Measurements from ENCODE around the gene GTF2A1.

The GTF2A1 gene

DNA sequence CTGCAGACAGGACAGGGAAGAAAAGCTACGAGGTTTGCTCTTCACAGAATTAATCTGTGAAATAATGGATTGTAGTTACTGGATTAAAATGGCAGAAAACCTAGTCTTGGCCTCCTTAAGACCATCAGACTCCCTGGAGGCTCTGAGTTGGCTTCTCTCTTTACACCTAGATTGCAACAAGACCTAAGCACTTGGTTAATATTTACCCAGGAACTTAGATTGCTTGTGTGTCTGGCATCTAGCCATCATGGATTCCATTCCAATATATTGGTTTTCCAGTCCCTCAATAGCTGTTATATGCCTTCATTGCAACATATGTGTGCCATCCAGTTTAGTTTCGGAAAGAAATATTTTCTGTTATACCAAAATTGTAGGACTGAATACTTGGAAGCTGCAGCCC lies 1.9 kb upstream of the GTF2A1 start:
- Histone ChIP-seq H3K18ac (ENCODE audit: low read depth in 1 of 2, low read length in 2 of 2) (no peak overlapping the region), H3K4ac (ENCODE audit: low read depth in 1 of 2, low read length in 2 of 2) (no peak overlapping the region), H3K27ac (ENCODE audit: low read length, poor library complexity, severe bottlenecking) (no peak overlapping the region), H3K4me3 (ENCODE audit: insufficient read depth in 1 of 2, low read depth in 1 of 2, low read length in 2 of 2) (no peak overlapping the region), H3K36me3 (ENCODE audit: control insufficient read depth in 1 of 2, insufficient read depth in 2 of 2, low read depth in 1 of 2, low read length in 2 of 2) (no peaks in the 10 kb centered on the region), H2AK5ac (ENCODE audit: low read length, severe bottlenecking) (no peak overlapping the region), H3K23ac (ENCODE audit: low read length in 2 of 2) (no peak overlapping the region), H2BK5ac (ENCODE audit: low read depth, low read length, poor library complexity, severe bottlenecking) (no peak overlapping the region), H3K14ac (ENCODE audit: low read length in 2 of 2) (no peak overlapping the region), H3K27me3 (ENCODE audit: control insufficient read depth in 1 of 2, insufficient read depth in 1 of 2, low read length in 2 of 2) (no peaks in the 10 kb centered on the region), H2BK15ac (ENCODE audit: low read depth, poor library complexity, severe bottlenecking) (no peak overlapping the region), H4K91ac (ENCODE audit: low read length) (no peak overlapping the region), H2BK120ac (ENCODE audit: low read depth, low read length) (no peak overlapping the region), H3K4me2 (ENCODE audit: low read length, poor library complexity, severe bottlenecking) (no peak overlapping the region), H3K79me1 (replicated peaks; ENCODE audit: low read length, poor library complexity, severe bottlenecking) (no peaks in the 10 kb centered on the region), H2BK12ac (ENCODE audit: low read length in 2 of 2) (no peak overlapping the region), H3K9me3 (ENCODE audit: control insufficient read depth, low read length) (no peaks in the 10 kb centered on the region), H3K4me1 (ENCODE audit: control insufficient read depth, insufficient read depth, low read depth, low read length) (no peaks in the 10 kb centered on the region), H2AFZ (ENCODE audit: low read depth, low read length) (no peak overlapping the region), H4K8ac (ENCODE audit: low read length) (no peak overlapping the region), H3K9ac (ENCODE audit: low read length) (no peak overlapping the region)
- no CpG with 5 or more reads among the region's 2 CpGs for WGBS
- no peak for DNase-seq

DNA sequence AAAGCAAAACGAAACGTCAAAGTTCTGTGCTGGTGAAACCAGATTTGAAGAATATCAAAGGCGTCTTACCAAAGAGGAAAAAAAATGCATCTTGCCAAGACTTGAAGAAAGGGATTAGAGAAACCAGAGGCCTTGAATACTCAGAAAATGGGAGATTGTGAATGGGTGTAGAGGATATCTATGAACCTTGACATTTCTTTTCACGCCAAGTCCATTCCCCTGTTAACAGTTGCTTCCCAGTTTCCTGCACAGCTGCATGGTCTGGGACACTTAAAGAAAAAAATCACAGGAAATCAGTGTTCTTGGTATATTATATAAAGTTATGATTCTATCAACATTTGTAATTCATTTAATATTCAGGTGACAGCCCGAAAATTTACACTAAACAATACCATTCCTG lies 1.4 kb upstream of the GTF2A1 start:
- Histone ChIP-seq H2BK5ac (ENCODE audit: low read depth, low read length, poor library complexity, severe bottlenecking) (no peak overlapping the region), H2BK15ac (ENCODE audit: low read depth, poor library complexity, severe bottlenecking) (no peak overlapping the region), H3K4ac (ENCODE audit: low read depth in 1 of 2, low read length in 2 of 2) (no peak overlapping the region), H3K79me1 (replicated peaks; ENCODE audit: low read length, poor library complexity, severe bottlenecking) (peaks cover 2% of the 10 kb centered on the region), H3K9me3 (ENCODE audit: control insufficient read depth, low read length) (no peaks in the 10 kb centered on the region), H3K27ac (ENCODE audit: low read length, poor library complexity, severe bottlenecking) (no peak overlapping the region), H3K14ac (ENCODE audit: low read length in 2 of 2) (no peak overlapping the region), H3K18ac (ENCODE audit: low read depth in 1 of 2, low read length in 2 of 2) (no peak overlapping the region), H2BK120ac (ENCODE audit: low read depth, low read length) (no peak overlapping the region), H4K8ac (ENCODE audit: low read length) (no peak overlapping the region), H3K36me3 (ENCODE audit: control insufficient read depth in 1 of 2, insufficient read depth in 2 of 2, low read depth in 1 of 2, low read length in 2 of 2) (no peaks in the 10 kb centered on the region), H3K23ac (ENCODE audit: low read length in 2 of 2) (no peak overlapping the region), H3K4me2 (ENCODE audit: low read length, poor library complexity, severe bottlenecking) (no peak overlapping the region), H2AK5ac (ENCODE audit: low read length, severe bottlenecking) (no peak overlapping the region), H4K91ac (ENCODE audit: low read length) (no peak overlapping the region), H3K9ac (ENCODE audit: low read length) (peak overlapping the region; percentile 100), H2BK12ac (ENCODE audit: low read length in 2 of 2) (no peak overlapping the region), H3K4me1 (ENCODE audit: control insufficient read depth, insufficient read depth, low read depth, low read length) (peaks cover 2% of the 10 kb centered on the region), H3K27me3 (ENCODE audit: control insufficient read depth in 1 of 2, insufficient read depth in 1 of 2, low read length in 2 of 2) (no peaks in the 10 kb centered on the region), H2AFZ (ENCODE audit: low read depth, low read length) (no peak overlapping the region), H3K4me3 (ENCODE audit: insufficient read depth in 1 of 2, low read depth in 1 of 2, low read length in 2 of 2) (peak overlapping the region in 1 of 2 experiments; percentile 88)
- no peak for DNase-seq
- WGBS: 88% methylated on average over 4 of the region's 5 CpGs

DNA sequence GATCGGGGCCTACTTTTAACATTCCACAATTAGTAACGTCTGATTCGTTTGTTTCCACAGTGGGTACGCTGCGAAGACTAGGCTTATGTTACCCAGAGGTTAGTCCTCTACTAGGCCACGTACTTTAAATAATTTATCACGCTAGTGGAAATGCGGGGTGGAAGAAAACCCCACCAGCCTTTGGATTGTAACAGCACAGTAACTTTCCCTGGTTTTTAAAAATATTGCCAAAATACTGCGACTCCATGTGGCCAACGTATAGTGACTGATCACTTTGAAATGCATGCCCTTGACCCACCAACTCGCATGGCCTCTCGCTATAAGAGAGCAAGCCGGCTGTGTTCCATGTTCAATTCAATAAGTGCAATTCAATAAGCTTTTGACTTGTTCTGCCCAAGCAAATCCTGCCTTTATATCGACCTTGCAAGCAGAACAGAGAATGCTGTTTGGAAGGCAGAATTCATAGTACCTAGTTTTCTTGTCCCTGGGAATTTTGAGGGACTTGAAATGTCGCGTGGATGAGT lies 882 bp upstream of the GTF2A1 start:
- peak overlapping the region in 1 of 2 experiments; percentile 88 for H3K4me3 ChIP-seq (ENCODE audit: insufficient read depth in 1 of 2, low read depth in 1 of 2, low read length in 2 of 2)
- H2BK120ac ChIP-seq (ENCODE audit: low read depth, low read length): no peak overlapping the region
- no peaks in the 10 kb centered on the region for H3K27me3 ChIP-seq (ENCODE audit: control insufficient read depth in 1 of 2, insufficient read depth in 1 of 2, low read length in 2 of 2)
- H3K18ac ChIP-seq (ENCODE audit: low read depth in 1 of 2, low read length in 2 of 2): peak overlapping the region; percentile 42 to 100
- no peak overlapping the region for H3K23ac ChIP-seq (ENCODE audit: low read length in 2 of 2)
- peak overlapping the region; percentile 100 for H3K9ac ChIP-seq (ENCODE audit: low read length)
- H2AFZ ChIP-seq (ENCODE audit: low read depth, low read length): no peak overlapping the region
- H2BK12ac ChIP-seq (ENCODE audit: low read length in 2 of 2): no peak overlapping the region
- H3K4ac ChIP-seq (ENCODE audit: low read depth in 1 of 2, low read length in 2 of 2): peak overlapping the region; percentile 34 to 98
- no peak overlapping the region for H2BK15ac ChIP-seq (ENCODE audit: low read depth, poor library complexity, severe bottlenecking)
- H3K27ac ChIP-seq (ENCODE audit: low read length, poor library complexity, severe bottlenecking): peak overlapping the region; percentile 100
- H4K8ac ChIP-seq (ENCODE audit: low read length): peak overlapping the region; percentile 78
- H2AK5ac ChIP-seq (ENCODE audit: low read length, severe bottlenecking): no peak overlapping the region
- no peak overlapping the region for H4K91ac ChIP-seq (ENCODE audit: low read length)
- H3K14ac ChIP-seq (ENCODE audit: low read length in 2 of 2): no peak overlapping the region
- H3K4me2 ChIP-seq (ENCODE audit: low read length, poor library complexity, severe bottlenecking): peak overlapping the region; percentile 75
- no peak for DNase-seq
- peaks cover 2% of the 10 kb centered on the region for H3K79me1 ChIP-seq (replicated peaks; ENCODE audit: low read length, poor library complexity, severe bottlenecking)
- H3K4me1 ChIP-seq (ENCODE audit: control insufficient read depth, insufficient read depth, low read depth, low read length): peaks cover 2% of the 10 kb centered on the region
- H3K36me3 ChIP-seq (ENCODE audit: control insufficient read depth in 1 of 2, insufficient read depth in 2 of 2, low read depth in 1 of 2, low read length in 2 of 2): peaks cover 0 to 3% of the 10 kb centered on the region in 2 experiments
- peak overlapping the region; percentile 100 for H2BK5ac ChIP-seq (ENCODE audit: low read depth, low read length, poor library complexity, severe bottlenecking)
- 45% methylated on average over 16 of the region's 16 CpGs for WGBS
- H3K9me3 ChIP-seq (ENCODE audit: control insufficient read depth, low read length): no peaks in the 10 kb centered on the region

DNA sequence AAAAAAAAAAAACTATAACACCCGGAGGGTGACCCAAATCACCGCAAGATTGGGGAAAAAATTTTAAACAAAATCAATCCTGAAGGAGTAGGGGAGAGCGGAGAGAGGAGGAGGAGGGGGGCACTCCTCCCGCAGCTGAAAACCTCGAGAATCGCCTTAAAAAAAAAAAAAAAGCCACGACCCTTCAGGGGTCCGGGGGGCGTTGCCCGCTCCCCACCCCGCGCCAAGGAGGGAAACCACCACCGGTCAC lies 254 bp downstream of the GTF2A1 start:
- no peaks in the 10 kb centered on the region for H3K9me3 ChIP-seq (ENCODE audit: control insufficient read depth, low read length)
- H2BK5ac ChIP-seq (ENCODE audit: low read depth, low read length, poor library complexity, severe bottlenecking): no peak overlapping the region
- peaks cover 5% of the 10 kb centered on the region for H3K4me1 ChIP-seq (ENCODE audit: control insufficient read depth, insufficient read depth, low read depth, low read length)
- peak overlapping the region; percentile 99 for H3K9ac ChIP-seq (ENCODE audit: low read length)
- H2AFZ ChIP-seq (ENCODE audit: low read depth, low read length): no peak overlapping the region
- H2BK12ac ChIP-seq (ENCODE audit: low read length in 2 of 2): no peak overlapping the region
- peaks cover 3 to 12% of the 10 kb centered on the region in 2 experiments for H3K36me3 ChIP-seq (ENCODE audit: control insufficient read depth in 1 of 2, insufficient read depth in 2 of 2, low read depth in 1 of 2, low read length in 2 of 2)
- H3K14ac ChIP-seq (ENCODE audit: low read length in 2 of 2): peak overlapping the region in 1 of 2 experiments; percentile 74
- H3K4me2 ChIP-seq (ENCODE audit: low read length, poor library complexity, severe bottlenecking): peak overlapping the region; percentile 59
- H3K18ac ChIP-seq (ENCODE audit: low read depth in 1 of 2, low read length in 2 of 2): peak overlapping the region in 1 of 2 experiments; percentile 95
- peak overlapping the region; percentile 93 for H3K27ac ChIP-seq (ENCODE audit: low read length, poor library complexity, severe bottlenecking)
- DNase-seq: no peak
- H4K8ac ChIP-seq (ENCODE audit: low read length): no peak overlapping the region
- no peaks in the 10 kb centered on the region for H3K27me3 ChIP-seq (ENCODE audit: control insufficient read depth in 1 of 2, insufficient read depth in 1 of 2, low read length in 2 of 2)
- H3K23ac ChIP-seq (ENCODE audit: low read length in 2 of 2): no peak overlapping the region
- H2BK15ac ChIP-seq (ENCODE audit: low read depth, poor library complexity, severe bottlenecking): peak overlapping the region; percentile 7
- H3K4me3 ChIP-seq (ENCODE audit: insufficient read depth in 1 of 2, low read depth in 1 of 2, low read length in 2 of 2): peak overlapping the region; percentile 84 to 91
- peak overlapping the region in 1 of 2 experiments; percentile 60 for H3K4ac ChIP-seq (ENCODE audit: low read depth in 1 of 2, low read length in 2 of 2)
- peak overlapping the region; percentile 61 for H4K91ac ChIP-seq (ENCODE audit: low read length)
- H3K79me1 ChIP-seq (replicated peaks; ENCODE audit: low read length, poor library complexity, severe bottlenecking): peaks cover 5% of the 10 kb centered on the region
- no peak overlapping the region for H2AK5ac ChIP-seq (ENCODE audit: low read length, severe bottlenecking)
- no peak overlapping the region for H2BK120ac ChIP-seq (ENCODE audit: low read depth, low read length)
- under 1% methylated on average over 12 of the region's 13 CpGs for WGBS

Measured in mesenchymal stem cell (in vitro differentiated cells and primary cell).